GM18861 (cell line): ENCODE results near the gene YWHAE.
"Not testable (repeated sequence)": the region's sequence is repeated elsewhere in the genome, so short reads cannot be mapped to it uniquely, and the experiment has no call there.

ENCODE experiments used
- ATAC-seq: cut with Tn5 transposase; IDR thresholded peaks from one replicate; pipeline ENCODE4 v1.9.1; 2021; ENCODE audit not compliant: unreplicated experiment

Gene YWHAE

GRCh38 chr17:1413281-1413791, 13.3 kb upstream of the YWHAE start:
- no peak for ATAC-seq

- no peak for ATAC-seq
These were observed 12.4 kb upstream of the YWHAE start for GRCh38 chr17:1412185-1413110.

GRCh38 chr17:1402262-1402586, 2.2 kb upstream of the YWHAE start:
- ATAC-seq = no peak

- no peak for ATAC-seq
These were observed 917 bp downstream of the YWHAE start for GRCh38 chr17:1398931-1399678.

DNA sequence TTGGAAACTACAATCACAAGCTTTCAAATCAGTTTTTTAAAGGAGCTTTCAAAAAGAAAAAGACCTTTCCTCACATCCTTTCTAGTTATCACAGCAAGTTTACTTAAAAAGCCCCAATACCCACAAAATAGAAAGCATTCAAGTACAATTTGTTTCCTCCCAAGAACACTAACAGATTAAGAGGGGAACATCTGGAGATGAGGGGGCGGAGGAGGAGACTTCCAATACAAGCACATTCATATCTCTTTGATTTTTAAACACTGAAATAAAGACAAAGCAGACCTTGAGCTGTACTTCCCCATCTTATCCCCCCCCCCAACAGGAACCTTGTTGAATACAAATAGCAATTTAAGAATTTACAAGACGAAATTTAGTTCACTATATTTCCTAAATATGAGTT, 2.0 kb downstream of the YWHAE start:
- ATAC-seq = no peak

GRCh38 chr17:1395876-1396665, 4.0 kb downstream of the YWHAE start:
- not testable (repeated sequence) for ATAC-seq

GRCh38 chr17:1391577-1391976, 8.4 kb downstream of the YWHAE start:
- no peak for ATAC-seq

DNA sequence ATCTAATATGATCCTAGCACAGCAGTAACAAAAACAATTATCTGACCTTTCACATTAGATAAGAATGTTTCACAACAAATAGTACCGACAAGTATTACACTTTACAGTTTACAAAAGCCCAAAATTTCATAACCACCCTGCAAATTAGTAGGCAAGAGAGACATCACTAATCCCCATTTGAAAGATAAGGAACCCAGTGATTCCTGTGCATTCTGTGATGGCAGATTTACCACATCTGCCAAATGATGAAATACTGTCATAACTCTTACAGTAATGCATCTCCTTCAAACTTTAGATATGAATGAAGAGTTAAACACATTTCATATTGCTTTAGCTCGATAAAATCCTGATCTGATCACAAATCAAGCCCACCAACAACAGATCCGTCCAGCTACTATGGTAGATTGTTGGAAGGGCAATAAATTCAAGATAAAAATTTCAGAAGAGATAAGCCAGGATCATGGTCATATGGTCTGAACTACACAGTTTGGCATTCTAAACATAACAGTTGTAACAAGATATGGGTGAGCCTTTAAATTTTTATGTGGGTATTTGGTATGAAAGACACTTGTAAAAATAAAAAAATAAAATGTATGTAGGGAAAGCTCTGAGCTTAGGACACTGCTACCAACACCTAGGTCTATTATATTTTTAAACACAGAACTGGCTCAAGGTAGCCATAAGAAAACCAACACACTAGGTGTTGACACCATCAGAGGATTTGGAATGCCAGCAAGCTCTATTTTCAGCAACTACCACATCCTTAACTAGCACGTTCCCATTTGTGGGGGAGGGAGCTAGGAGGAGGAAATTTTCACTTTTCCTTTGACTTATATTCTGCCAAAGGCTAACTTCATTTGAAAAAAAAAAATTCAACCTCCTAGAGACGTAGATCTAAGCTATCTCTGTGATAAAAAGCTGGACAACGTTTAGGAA, 9.3 kb downstream of the YWHAE start:
- ATAC-seq = no peak

- ATAC-seq = not testable (repeated sequence)
These were observed 12.4 kb downstream of the YWHAE start for GRCh38 chr17:1387490-1388227.

DNA sequence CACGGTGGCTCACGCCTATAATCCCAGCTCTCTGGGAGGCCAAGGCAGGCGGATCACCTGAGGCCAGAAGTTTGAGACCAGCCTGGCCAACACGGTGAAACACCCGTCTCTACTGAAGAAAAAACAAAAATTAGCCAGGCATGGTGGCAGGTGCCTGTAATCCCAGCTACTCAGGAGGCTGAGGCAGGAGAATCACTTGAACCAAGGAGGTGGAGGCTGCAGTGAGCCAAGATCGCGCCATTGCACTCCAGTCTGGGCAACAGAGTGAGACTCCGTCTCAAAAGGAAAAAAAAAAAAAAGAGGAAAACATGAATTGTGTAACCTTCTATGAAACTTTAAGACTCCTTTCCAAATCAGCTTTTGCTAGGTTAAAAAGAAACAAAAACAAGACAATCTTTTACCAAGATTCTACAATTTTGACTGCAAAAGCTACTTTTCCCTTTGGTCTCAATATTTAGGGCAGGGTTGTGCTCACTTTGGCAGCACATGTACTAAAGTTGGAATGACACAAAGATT, 13.3 kb downstream of the YWHAE start:
- ATAC-seq = not testable (repeated sequence)

- no peak for ATAC-seq
These were observed 13.8 kb downstream of the YWHAE start for GRCh38 chr17:1386265-1386664.

DNA sequence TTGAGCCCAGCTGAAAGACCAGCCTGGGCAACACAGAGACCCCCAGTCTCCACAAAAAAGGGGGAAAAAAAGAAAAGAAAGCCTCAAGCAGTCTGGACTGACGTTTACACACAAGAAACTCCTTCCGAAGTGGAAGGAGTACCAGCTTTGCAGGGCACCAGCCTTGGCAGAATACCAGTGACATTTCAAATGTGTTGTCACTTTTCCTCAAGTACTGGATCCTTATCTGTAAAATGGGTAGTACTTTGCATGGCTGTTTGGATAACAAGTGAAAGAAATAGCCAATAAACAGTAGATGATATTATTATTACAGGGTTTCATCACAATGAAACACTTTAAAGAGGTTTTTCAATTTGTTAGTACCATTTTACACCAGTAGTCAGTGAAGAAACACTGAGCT, 14.2 kb downstream of the YWHAE start:
- ATAC-seq = no peak

GRCh38 chr17:1384905-1385435, 15.1 kb downstream of the YWHAE start:
- no peak for ATAC-seq

- no peak for ATAC-seq
These were observed 20.1 kb downstream of the YWHAE start for GRCh38 chr17:1379930-1380313.

GRCh38 chr17:1379208-1379929, 20.7 kb downstream of the YWHAE start:
- no peak for ATAC-seq

DNA sequence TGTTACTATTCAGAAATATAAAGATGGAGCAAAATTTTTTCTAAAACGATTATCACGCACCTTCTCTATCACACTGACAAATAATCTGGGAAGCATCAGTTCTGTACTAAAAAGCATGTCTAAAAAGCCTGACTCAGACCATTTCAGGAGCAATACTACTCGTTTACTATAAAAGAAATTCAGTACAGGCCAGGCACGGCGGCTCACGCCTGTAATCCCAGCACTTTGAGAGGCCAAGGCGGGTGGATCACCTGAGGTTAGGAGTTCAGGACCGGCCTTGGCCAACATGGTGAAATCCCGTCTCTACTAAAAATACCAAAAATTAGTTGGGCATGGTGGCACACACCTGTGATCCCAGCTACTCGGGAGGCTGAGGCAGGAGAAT, 21.6 kb downstream of the YWHAE start:
- not testable (repeated sequence) for ATAC-seq

DNA sequence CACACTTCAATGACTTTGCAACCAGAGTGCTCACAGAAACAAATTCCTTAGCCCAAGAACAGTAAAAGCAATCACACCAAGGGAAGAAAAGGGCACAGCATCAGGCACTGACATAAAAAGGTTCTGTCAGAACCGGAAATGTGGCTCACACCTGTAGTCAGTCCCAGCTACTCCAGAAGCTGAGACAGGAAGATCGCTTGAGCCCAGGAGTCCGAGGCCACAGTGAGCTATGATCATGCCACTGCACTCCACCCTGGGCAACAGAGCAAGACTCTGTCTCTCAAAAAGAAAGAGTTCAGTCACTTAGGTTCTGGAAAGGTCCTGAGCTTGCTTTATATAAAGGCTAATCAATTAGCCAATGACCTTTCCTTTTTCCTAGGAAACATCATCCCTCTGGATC, 22.7 kb downstream of the YWHAE start:
- no peak for ATAC-seq

DNA sequence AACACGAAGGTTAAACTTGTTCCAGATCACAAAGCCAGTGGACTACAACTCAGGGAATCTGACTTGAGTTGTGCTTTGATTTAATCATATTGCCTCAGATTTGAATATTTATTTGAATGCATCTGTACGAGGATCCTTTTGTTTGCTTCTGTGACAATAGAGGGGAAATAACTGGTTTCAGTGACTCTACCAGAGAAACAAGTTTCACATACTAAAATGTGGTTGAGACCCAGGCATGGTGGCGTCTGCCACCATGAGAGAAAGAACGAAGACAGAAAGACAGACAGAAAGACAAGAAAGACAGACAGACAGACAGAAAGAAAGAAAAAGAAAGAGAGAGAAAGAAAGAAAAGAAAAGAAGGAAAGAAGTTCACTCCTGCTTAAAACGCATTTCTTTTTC, 24.0 kb downstream of the YWHAE start:
- ATAC-seq = no peak
